ENCODE measurements around the gene SSTR3.

- TF ChIP-seq POLR2A (IDR thresholded peaks at IDR 0.05) = no peak
- TF ChIP-seq, protein P1, sequence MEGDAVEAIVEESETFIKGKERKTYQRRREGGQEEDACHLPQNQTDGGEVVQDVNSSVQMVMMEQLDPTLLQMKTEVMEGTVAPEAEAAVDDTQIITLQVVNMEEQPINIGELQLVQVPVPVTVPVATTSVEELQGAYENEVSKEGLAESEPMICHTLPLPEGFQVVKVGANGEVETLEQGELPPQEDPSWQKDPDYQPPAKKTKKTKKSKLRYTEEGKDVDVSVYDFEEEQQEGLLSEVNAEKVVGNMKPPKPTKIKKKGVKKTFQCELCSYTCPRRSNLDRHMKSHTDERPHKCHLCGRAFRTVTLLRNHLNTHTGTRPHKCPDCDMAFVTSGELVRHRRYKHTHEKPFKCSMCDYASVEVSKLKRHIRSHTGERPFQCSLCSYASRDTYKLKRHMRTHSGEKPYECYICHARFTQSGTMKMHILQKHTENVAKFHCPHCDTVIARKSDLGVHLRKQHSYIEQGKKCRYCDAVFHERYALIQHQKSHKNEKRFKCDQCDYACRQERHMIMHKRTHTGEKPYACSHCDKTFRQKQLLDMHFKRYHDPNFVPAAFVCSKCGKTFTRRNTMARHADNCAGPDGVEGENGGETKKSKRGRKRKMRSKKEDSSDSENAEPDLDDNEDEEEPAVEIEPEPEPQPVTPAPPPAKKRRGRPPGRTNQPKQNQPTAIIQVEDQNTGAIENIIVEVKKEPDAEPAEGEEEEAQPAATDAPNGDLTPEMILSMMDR (IDR thresholded peaks at IDR 0.05) = no peak
Measured at GRCh38 chr22:37182101-37182948, 30.0 kb downstream of the SSTR3 start.
